GM19395 (cell line): ENCODE data around the gene RTL10.
"Not testable (repeated sequence)": the region's sequence is repeated elsewhere in the genome, so short reads cannot be mapped to it uniquely, and the experiment has no call there.

Source experiments
- ATAC-seq: cut with Tn5 transposase; IDR thresholded peaks from one replicate; pipeline ENCODE4 v1.9.1; 2021; ENCODE audit warnings: mild to moderate bottlenecking, moderate library complexity; ENCODE audit not compliant: unreplicated experiment

Gene RTL10

GRCh38 chr22:19890502-19891316 is 36.0 kb upstream of the RTL10 start:
- ATAC-seq = no peak

- no peak for ATAC-seq
These were observed 35.3 kb upstream of the RTL10 start for GRCh38 chr22:19889951-19890350.

GRCh38 chr22:19888131-19888746 is 33.6 kb upstream of the RTL10 start:
- ATAC-seq = no peak

- ATAC-seq = no peak
These were observed 32.7 kb upstream of the RTL10 start for GRCh38 chr22:19887256-19887985.

- ATAC-seq = no peak
These were observed 32.1 kb upstream of the RTL10 start for GRCh38 chr22:19886605-19887255.

GRCh38 chr22:19885841-19886592 is 31.3 kb upstream of the RTL10 start:
- no peak for ATAC-seq

GRCh38 chr22:19884954-19885751 is 30.5 kb upstream of the RTL10 start:
- ATAC-seq = no peak

- ATAC-seq = no peak
These were observed 29.7 kb upstream of the RTL10 start for GRCh38 chr22:19884161-19884953.

- ATAC-seq = not testable (repeated sequence)
These were observed 28.8 kb upstream of the RTL10 start for GRCh38 chr22:19883446-19883845.

GRCh38 chr22:19882446-19883381 is 28.0 kb upstream of the RTL10 start:
- ATAC-seq = no peak

- no peak for ATAC-seq
These were observed 26.3 kb upstream of the RTL10 start for GRCh38 chr22:19880786-19881569.

GRCh38 chr22:19879992-19880785 is 25.5 kb upstream of the RTL10 start:
- ATAC-seq = no peak

GRCh38 chr22:19879643-19879991 is 24.9 kb upstream of the RTL10 start:
- ATAC-seq = no peak

GRCh38 chr22:19879246-19879570 is 24.5 kb upstream of the RTL10 start:
- no peak for ATAC-seq

- ATAC-seq = no peak
These were observed 24.0 kb upstream of the RTL10 start for GRCh38 chr22:19878461-19879245.
